ENCODE measurements around the gene MMP24.
"Not testable (repeated sequence)": the region's sequence is repeated elsewhere in the genome, so short reads cannot be mapped to it uniquely, and the experiment has no call there.

The MMP24 gene

GRCh38 chr20:35311822-35312221, 85.3 kb downstream of the MMP24 start:
- DNase-seq (ENCODE audit: low spot score) = no peak

- no peak for DNase-seq (ENCODE audit: low spot score)
These were observed 85.8 kb downstream of the MMP24 start for GRCh38 chr20:35312318-35312717.

GRCh38 chr20:35314816-35315631, 88.5 kb downstream of the MMP24 start:
- DNase-seq (ENCODE audit: low spot score) = no peak

GRCh38 chr20:35315632-35316020, 89.1 kb downstream of the MMP24 start:
- not testable (repeated sequence) for DNase-seq (ENCODE audit: low spot score)

GRCh38 chr20:35316086-35316485, 89.6 kb downstream of the MMP24 start:
- DNase-seq (ENCODE audit: low spot score) = no peak

- DNase-seq (ENCODE audit: low spot score) = no peak
These were observed 91.1 kb downstream of the MMP24 start for GRCh38 chr20:35317416-35318210.

- DNase-seq (ENCODE audit: low spot score) = no peak
These were observed 92.1 kb downstream of the MMP24 start for GRCh38 chr20:35318502-35319157.

- DNase-seq (ENCODE audit: low spot score) = no peak
These were observed 92.8 kb downstream of the MMP24 start for GRCh38 chr20:35319192-35319870.

- no peak for DNase-seq (ENCODE audit: low spot score)
These were observed 93.3 kb downstream of the MMP24 start for GRCh38 chr20:35319871-35320197.

GRCh38 chr20:35320396-35321126, 94.1 kb downstream of the MMP24 start:
- DNase-seq (ENCODE audit: low spot score) = no peak

GRCh38 chr20:35325401-35325800, 98.9 kb downstream of the MMP24 start:
- DNase-seq (ENCODE audit: low spot score) = no peak

GRCh38 chr20:35326021-35326739, 99.7 kb downstream of the MMP24 start:
- no peak for DNase-seq (ENCODE audit: low spot score)

All from ecto neural progenitor cell (in vitro differentiated cells).